PC-9 (cell line): ENCODE data around the gene ZMYND11.

ENCODE experiments used
- EZH2 ChIP-seq: fragments of 200-600 bp; sonication (generic); IDR thresholded peaks from 2 replicates; pipeline ENCODE4 v1.8.0; 2017; ENCODE audit warnings: antibody characterized with exemption, low read depth
- TF ChIP-seq, protein P1 (sequence below): fragments of 200-600 bp; sonication (generic); conservative IDR thresholded peaks from 2 replicates; pipeline ENCODE4 v1.6.1; 2017; ENCODE audit warnings: mixed run types, antibody characterized with exemption, mild to moderate bottlenecking, moderate library complexity

DNA sequence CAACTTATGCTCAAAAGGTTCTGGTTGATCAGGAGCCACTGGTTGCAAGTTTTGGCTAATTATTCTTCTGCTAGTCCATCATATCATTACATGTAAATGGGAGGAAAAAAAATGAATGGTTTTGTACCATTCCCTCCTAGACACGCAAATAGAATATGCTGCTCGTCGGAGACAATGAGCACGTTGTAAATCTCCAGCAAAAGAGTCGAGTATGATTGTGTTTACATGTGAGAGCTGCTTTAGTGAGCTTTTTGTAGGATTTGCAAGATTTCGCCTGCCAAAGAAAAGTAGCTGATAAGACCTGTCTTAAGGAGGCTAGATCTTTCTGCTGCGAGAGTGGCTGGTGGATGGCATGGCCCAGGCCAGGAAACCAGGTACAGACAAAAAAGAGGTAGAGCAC lies 109.0 kb downstream of the ZMYND11 start:
- TF ChIP-seq, protein P1, sequence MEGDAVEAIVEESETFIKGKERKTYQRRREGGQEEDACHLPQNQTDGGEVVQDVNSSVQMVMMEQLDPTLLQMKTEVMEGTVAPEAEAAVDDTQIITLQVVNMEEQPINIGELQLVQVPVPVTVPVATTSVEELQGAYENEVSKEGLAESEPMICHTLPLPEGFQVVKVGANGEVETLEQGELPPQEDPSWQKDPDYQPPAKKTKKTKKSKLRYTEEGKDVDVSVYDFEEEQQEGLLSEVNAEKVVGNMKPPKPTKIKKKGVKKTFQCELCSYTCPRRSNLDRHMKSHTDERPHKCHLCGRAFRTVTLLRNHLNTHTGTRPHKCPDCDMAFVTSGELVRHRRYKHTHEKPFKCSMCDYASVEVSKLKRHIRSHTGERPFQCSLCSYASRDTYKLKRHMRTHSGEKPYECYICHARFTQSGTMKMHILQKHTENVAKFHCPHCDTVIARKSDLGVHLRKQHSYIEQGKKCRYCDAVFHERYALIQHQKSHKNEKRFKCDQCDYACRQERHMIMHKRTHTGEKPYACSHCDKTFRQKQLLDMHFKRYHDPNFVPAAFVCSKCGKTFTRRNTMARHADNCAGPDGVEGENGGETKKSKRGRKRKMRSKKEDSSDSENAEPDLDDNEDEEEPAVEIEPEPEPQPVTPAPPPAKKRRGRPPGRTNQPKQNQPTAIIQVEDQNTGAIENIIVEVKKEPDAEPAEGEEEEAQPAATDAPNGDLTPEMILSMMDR, result no peak
- no peak for TF ChIP-seq EZH2
